ENCODE measurements around the gene IFITM1. TPM values are rescaled to one million over a fixed set of nuclear protein-coding genes. Genes with fewer than 3 reads are reported as not detected.
A peak's percentile ranks its signal among the peaks of the same experiment; 100 is the strongest.

The IFITM1 gene
- total and polyA plus RNA-seq, 9 of the 15 experiments (the other 6 are each of a cell fraction or from before 2014, with no cell fraction given) = 691 to 5,579 (median 974) TPM

DNA sequence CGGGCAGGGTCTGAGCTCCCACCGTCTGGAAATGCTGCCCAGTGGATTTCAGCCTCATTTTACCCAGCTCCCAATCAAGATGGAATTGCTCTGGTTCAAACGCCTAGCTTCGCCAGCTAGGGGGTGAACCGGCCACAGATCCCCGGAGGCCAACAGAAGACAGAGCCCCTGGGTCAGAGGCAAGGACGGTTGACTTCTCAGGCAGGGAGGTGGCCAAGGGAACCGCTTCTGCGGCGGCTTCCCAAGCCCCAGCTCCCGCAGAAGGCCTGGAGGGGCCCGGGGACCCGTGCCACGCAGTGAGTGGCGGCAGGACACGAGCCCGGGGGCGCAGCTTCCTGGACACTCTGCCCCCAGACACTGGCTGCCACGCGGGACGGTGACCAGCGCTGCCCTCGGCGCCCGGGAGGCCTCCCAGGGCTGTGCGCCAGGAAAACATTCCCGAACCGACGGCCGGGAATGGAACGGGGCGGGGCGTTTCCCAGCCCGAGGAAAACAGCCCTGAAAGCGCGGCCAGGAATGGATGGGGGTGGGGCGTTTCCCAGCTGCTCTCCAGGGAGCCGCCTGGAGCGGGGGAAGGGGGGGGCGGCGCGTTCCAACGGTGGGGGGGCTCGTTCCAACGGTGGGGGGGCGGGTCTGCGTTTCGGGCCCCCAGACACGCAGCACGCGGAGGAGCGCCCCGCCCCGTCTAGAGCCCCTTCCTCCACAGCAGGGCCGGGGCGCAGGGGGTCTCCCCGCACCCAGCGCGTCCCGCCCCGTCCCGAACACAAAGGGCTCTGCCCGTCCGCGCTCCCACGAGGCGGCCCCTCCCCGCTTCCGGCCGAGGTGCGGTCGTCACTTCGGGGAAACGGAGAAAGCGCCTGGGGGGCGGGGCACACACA, 42.0 kb downstream of the IFITM1 start (continued):
- TF ChIP-seq E2F1 (CRISPR knock-in tag; IDR thresholded peaks at IDR 0.05) = no peak; the same call in 1 of the 2 replicates
- no peak for TF ChIP-seq PURB (CRISPR knock-in tag; IDR thresholded peaks at IDR 0.05; ENCODE audit: low read depth)
- no peak for TF ChIP-seq ZSCAN29 (IDR thresholded peaks at IDR 0.05)
- no peak for TF ChIP-seq SMARCC2 (IDR thresholded peaks at IDR 0.05; ENCODE audit: low read depth)
- TF ChIP-seq ZNF133 (CRISPR knock-in tag; IDR thresholded peaks at IDR 0.05) = 0 out of 2 replicates have a peak, but pooled peaks have one; percentile 38
- TF ChIP-seq ZBTB8A (IDR thresholded peaks at IDR 0.05; ENCODE audit: partially characterized antibody) = no peak
- TF ChIP-seq ETS2 (tag; IDR thresholded peaks at IDR 0.05; ENCODE audit: borderline replicate concordance, poor library complexity, severe bottlenecking) = peak; percentile 42
- TF ChIP-seq, protein P1, sequence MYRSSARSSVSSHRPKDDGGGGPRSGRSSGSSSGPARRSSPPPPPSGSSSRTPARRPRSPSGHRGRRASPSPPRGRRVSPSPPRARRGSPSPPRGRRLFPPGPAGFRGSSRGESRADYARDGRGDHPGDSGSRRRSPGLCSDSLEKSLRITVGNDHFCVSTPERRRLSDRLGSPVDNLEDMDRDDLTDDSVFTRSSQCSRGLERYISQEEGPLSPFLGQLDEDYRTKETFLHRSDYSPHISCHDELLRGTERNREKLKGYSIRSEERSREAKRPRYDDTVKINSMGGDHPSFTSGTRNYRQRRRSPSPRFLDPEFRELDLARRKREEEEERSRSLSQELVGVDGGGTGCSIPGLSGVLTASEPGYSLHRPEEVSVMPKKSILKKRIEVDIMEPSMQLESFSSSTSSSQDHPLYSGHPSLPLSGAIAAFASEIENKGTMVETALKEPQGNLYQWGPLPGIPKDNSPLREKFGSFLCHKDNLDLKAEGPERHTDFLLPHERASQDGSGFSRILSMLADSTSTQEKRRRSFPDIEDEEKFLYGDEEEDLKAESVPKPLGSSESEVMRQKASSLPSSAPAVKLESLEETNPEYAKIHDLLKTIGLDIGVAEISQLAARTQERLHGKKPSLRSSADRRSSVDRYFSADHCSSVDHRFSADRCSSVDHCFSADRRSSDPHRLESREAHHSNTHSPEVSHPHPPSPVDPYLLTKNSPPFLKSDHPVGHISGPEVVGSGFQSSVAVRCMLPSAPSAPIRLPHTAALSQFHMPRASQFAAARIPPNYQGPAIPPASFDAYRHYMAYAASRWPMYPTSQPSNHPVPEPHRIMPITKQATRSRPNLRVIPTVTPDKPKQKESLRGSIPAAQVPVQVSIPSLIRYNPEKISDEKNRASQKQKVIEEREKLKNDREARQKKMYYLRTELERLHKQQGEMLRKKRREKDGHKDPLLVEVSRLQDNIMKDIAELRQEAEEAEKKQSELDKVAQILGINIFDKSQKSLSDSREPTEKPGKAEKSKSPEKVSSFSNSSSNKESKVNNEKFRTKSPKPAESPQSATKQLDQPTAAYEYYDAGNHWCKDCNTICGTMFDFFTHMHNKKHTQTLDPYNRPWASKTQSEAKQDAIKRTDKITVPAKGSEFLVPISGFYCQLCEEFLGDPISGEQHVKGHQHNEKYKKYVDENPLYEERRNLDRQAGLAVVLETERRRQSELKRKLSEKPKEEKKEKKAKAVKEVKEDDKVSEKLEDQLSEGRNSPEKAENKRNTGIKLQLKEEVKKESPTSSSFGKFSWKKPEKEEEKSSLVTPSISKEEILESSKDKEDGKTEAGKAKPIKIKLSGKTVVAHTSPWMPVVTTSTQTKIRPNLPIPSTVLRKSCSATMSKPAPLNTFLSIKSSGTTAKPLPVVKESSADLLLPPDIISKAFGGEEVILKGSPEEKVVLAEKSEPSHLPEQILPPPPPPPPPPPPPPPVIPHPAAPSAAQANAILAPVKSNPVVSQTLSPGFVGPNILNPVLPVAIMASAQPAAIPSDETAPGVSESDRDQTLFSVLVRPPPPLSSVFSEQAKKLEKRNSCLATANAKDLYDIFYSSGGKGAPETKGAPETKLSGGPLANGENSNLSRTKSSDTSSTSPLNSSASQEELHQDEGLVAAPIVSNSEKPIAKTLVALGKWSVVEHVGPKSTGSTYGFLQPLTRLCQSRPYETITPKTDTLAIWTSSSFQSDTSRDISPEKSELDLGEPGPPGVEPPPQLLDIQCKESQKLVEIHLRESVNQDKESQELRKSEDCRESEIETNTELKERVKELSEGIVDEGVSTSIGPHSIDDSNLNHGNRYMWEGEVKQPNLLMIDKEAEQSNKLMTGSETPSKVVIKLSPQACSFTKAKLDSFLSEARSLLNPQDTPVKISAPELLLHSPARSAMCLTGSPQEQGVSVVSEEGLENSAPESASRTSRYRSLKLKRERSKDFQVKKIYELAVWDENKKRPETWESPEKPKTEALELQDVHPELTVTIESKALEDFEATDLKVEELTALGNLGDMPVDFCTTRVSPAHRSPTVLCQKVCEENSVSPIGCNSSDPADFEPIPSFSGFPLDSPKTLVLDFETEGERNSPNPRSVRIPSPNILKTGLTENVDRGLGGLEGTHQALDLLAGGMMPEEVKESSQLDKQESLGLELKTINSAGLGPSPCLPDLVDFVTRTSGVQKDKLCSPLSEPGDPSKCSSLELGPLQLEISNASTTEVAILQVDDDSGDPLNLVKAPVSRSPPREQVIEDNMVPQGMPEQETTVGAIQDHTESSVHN (IDR thresholded peaks at IDR 0.05; ENCODE audit: borderline replicate concordance in 1 of 2, low read depth in 1 of 2) = no peak
- TF ChIP-seq TCF7L2 (IDR thresholded peaks at IDR 0.05; ENCODE audit: low read depth, low read length) = no peak
- TF ChIP-seq, protein P2, sequence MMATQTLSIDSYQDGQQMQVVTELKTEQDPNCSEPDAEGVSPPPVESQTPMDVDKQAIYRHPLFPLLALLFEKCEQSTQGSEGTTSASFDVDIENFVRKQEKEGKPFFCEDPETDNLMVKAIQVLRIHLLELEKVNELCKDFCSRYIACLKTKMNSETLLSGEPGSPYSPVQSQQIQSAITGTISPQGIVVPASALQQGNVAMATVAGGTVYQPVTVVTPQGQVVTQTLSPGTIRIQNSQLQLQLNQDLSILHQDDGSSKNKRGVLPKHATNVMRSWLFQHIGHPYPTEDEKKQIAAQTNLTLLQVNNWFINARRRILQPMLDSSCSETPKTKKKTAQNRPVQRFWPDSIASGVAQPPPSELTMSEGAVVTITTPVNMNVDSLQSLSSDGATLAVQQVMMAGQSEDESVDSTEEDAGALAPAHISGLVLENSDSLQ (IDR thresholded peaks at IDR 0.05) = no peak
- no peak for TF ChIP-seq HOXB6 (CRISPR knock-in tag; IDR thresholded peaks at IDR 0.05; ENCODE audit: borderline replicate concordance)
- peak; percentile 66 for TF ChIP-seq GABPB1 (CRISPR knock-in tag; IDR thresholded peaks at IDR 0.05)
- TF ChIP-seq TBL1XR1 (IDR thresholded peaks at IDR 0.05; ENCODE audit: low read length in 2 of 2) = no peak; a peak in 1 of 4 replicates
- no peak; the same call in 1 of the 2 replicates for TF ChIP-seq ZC3H4 (CRISPR knock-in tag; IDR thresholded peaks at IDR 0.05; ENCODE audit: borderline replicate concordance)
- no peak for TF ChIP-seq RFX5 (IDR thresholded peaks at IDR 0.05; ENCODE audit: low read depth, low read length)
- no peak for TF ChIP-seq BDP1 (IDR thresholded peaks at IDR 0.05; ENCODE audit: insufficient read depth, insufficient read length)
- TF ChIP-seq THRAP3 (IDR thresholded peaks at IDR 0.05; ENCODE audit: borderline replicate concordance) = no peak

All from K562 (cell line).